AG04449 (cell line): ENCODE results near the gene OTOGL.

Experiments used
- CTCF ChIA-PET: fragments of 350-600 bp; formaldehyde crosslinking; extraction: SDS; loops from one replicate; lab custom pipeline; 2021; ENCODE audit warnings: antibody characterized with exemption; lab: Yijun Ruan, JAX
- POLR2A ChIA-PET: fragments of 400-600, 350-600 bp; formaldehyde crosslinking; extraction: SDS; loops from one replicate; lab custom pipeline; 2020; ENCODE audit warnings: antibody characterized with exemption, inconsistent platforms; lab: Yijun Ruan, JAX
- DNase-seq: peaks from one replicate; pipeline ENCODE4 v3.0.0-alpha.2; 2010; ENCODE audit warnings: low read depth, low spot score
- H3K4me3 ChIP-seq: 2 replicates; pipeline ENCODE4 v1.5.1; 2011; ENCODE audit warnings: low read depth, mild to moderate bottlenecking, control low read depth, low read length
- TF ChIP-seq, protein P1 (sequence below): IDR thresholded peaks from one replicate; pipeline ENCODE4 v1.5.1; 2011; ENCODE audit warnings: mild to moderate bottlenecking, moderate library complexity, low read length, control low read depth, inconsistent platforms; ENCODE audit not compliant: insufficient read depth; ENCODE audit errors: missing control alignments

Gene OTOGL

DNA sequence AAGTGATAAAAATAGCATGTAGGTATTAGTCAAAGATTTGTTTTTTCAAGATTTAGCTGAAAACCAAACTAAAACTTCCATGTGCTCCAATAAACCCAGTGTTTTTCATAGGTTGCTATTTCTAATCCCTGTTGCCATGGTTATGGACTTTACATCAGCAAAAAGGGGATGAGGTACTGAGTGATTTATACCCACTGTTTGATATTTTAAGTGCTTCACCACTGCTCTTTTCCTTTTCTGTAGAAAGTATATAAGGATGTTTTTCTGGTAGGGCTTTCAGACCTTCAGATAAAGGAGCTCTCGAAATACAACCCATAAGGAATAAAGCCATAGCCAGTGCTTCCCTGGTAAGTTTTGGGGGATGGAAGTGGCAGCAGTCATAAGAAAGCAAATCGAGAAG, at the start of gene OTOGL:
Gene OTOGL (plus strand): TSS at position 279 of the 400 bp plus-strand sequence. CDS start 109,895 bp downstream, outside the sequence.
- CTCF ChIA-PET: interaction anchor here (1.5 kb wide), 2 partner anchors 9 to 10 kb away, joined by 3 to 4 read pairs; no protein-coding TSS in a partner anchor
- no peak within 1 kb of the TSS for H3K4me3 ChIP-seq
- TF ChIP-seq, protein P1, sequence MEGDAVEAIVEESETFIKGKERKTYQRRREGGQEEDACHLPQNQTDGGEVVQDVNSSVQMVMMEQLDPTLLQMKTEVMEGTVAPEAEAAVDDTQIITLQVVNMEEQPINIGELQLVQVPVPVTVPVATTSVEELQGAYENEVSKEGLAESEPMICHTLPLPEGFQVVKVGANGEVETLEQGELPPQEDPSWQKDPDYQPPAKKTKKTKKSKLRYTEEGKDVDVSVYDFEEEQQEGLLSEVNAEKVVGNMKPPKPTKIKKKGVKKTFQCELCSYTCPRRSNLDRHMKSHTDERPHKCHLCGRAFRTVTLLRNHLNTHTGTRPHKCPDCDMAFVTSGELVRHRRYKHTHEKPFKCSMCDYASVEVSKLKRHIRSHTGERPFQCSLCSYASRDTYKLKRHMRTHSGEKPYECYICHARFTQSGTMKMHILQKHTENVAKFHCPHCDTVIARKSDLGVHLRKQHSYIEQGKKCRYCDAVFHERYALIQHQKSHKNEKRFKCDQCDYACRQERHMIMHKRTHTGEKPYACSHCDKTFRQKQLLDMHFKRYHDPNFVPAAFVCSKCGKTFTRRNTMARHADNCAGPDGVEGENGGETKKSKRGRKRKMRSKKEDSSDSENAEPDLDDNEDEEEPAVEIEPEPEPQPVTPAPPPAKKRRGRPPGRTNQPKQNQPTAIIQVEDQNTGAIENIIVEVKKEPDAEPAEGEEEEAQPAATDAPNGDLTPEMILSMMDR: no peak
- no peak for DNase-seq
- POLR2A ChIA-PET: no interaction called here

GRCh38 chr12:80050236-80050635, 49.1 kb upstream of the OTOGL start:
- ChIA-PET POLR2A (no interaction called here), CTCF (no interaction called here)
- DNase-seq: no peak
- H3K4me3 ChIP-seq: no peak overlapping the region
- TF ChIP-seq, protein P1: no peak

DNA sequence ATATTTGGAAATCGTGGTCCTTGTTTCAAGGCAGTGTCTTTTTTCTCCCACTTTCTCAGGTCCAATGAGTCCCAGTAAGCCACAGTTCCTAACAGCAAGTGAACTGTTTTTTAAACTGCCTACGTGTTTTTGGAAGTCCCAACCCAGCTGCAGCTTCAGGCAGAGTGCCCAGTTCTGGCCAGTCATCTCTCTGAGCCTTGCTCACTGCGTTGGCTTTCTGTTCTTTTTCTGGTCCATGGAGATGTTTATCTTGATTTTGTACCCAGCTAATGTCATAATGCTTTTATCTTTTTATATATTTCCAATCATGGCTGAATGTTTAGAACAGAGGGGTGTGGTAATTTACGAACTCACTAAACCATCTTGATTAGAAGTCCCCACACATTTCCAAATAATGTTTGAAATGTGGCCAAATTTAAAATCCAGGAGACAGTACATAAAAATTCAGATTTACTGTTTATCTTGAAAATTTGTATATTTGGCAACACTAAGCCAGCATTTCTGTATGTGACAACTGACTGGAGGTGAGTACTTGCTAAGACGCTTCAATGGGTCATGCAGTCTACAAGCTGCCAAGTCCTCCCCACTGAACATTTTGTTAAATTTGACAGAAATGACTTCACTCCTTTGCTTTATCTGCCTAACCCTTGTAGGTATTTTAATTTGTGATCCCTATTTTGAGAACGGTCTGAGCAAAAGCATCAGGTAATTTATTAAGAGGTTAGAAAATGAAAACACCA, 46.1 kb upstream of the OTOGL start:
- TF ChIP-seq, protein P1: no peak
- H3K4me3 ChIP-seq: no peak overlapping the region
- POLR2A ChIA-PET: no interaction called here
- CTCF ChIA-PET: interaction anchor here (1.0 to 1.7 kb wide), 2 partner anchors 8 to 9 kb away, joined by 4 to 5 read pairs; no protein-coding TSS in a partner anchor
- peak; percentile 67 for DNase-seq

DNA sequence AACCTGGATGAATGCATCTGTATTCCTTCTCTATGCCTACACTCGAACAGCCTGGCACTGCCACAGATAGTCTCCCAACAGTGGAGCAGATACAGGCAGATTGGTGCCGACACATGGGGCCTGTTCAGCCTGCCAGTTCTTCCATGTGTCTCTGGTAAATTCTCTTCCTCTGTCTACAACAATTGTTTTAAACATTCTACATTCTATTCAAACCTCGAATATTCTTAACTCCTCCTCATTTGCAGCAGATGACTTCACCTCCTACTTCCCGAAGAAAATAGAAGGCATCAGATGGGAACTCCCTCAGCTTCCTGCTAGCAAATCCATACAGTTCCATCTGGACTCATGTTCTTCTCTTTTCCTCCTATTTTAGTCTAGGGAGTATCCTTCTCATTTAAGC, 43.1 kb upstream of the OTOGL start:
- POLR2A ChIA-PET: no interaction called here
- CTCF ChIA-PET: no interaction called here
- no peak overlapping the region for H3K4me3 ChIP-seq
- TF ChIP-seq, protein P1: no peak
- no peak for DNase-seq

DNA sequence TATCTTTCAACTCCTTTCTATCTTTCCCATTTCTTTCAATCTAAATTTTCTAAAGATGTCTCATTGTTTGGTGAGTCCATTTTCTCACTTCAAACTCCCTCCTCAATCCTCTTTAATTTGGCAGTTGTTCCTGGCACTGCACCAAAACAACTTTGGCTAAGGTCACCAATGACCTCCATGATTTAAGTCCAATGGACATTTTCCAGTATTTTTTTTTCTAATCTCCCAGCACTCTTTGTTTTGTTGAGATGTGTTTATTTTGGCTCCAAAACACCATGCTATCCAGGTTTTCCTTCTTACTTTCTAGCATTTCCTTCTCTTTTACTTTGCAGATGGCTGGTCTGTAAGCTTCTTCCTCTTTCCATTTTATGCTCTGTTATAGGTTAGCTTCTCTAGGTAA, 42.5 kb upstream of the OTOGL start:
- CTCF ChIA-PET: no interaction called here
- TF ChIP-seq, protein P1: no peak
- H3K4me3 ChIP-seq: no peak overlapping the region
- POLR2A ChIA-PET: no interaction called here
- no peak for DNase-seq

- DNase-seq: no peak
- no peak overlapping the region for H3K4me3 ChIP-seq
- CTCF ChIA-PET: interaction anchor here (1.3 kb wide), 1 partner anchor 13 kb away, joined by 3 read pairs; no protein-coding TSS in a partner anchor
- TF ChIP-seq, protein P1: no peak
- POLR2A ChIA-PET: no interaction called here
These were observed 40.8 kb upstream of the OTOGL start for GRCh38 chr12:80058586-80058985.
